Fibroblast of villous mesenchyme (primary cell): Measurements from ENCODE around the gene KYAT1. TPM values are rescaled to one million over a fixed set of nuclear protein-coding genes. Genes with fewer than 3 reads are reported as not detected.

ENCODE experiments used
- DNase-seq: peaks from one replicate; pipeline ENCODE4 v3.0.0-alpha.2; 2010; ENCODE audit warnings: low read depth
- H3K4me3 ChIP-seq: 2 replicates; pipeline ENCODE4 v1.5.1; 2011; ENCODE audit warnings: low read depth, mild to moderate bottlenecking, low read length
- CTCF ChIP-seq: IDR thresholded peaks from 2 replicates; pipeline ENCODE4 v1.5.1; 2012; ENCODE audit warnings: low read depth, mild to moderate bottlenecking, low read length; ENCODE audit not compliant: insufficient read depth
- total RNA-seq: library from RNA; depleted of rRNA; stranded (reverse); fragments of >200 nt; gene quantifications from 2 replicates; pipeline ENCODE4 v1.2.3, GENCODE V29; 2012

KYAT1 gene
- 6.8 and 11.2 TPM in 2 replicates for total RNA-seq

- no peak for TF ChIP-seq CTCF
- peak within 1 kb of the TSS; percentile 94 for H3K4me3 ChIP-seq
- DNase-seq: peak; percentile 95
These were observed at the start of gene KYAT1, which contains the start of gene LRRC8A for GRCh38 chr9:128881884-128882676. KYAT1 (minus strand) TSS chr9:128881950; CDS start chr9:128845405, 36,545 bp downstream. LRRC8A (plus strand) TSS chr9:128882133; CDS start chr9:128907165, 25,032 bp downstream.

- no peak for TF ChIP-seq CTCF
- no peak for DNase-seq
- H3K4me3 ChIP-seq: no peak overlapping the region
These were observed 47.8 kb upstream of the KYAT1 start for GRCh38 chr9:128929560-128929959.

- DNase-seq: no peak
- TF ChIP-seq CTCF: no peak
These were observed 46.9 kb upstream of the KYAT1 start for GRCh38 chr9:128928624-128929023.

GRCh38 chr9:128927731-128928411, 46.1 kb upstream of the KYAT1 start:
- DNase-seq: peak; percentile 54
- TF ChIP-seq CTCF: peak; percentile 88
- no peak overlapping the region for H3K4me3 ChIP-seq

More at GRCh38 chr9:128928624-128929023, 46.9 kb upstream of the KYAT1 start:
- H3K4me3 ChIP-seq: no peak overlapping the region

- DNase-seq: no peak
- TF ChIP-seq CTCF: no peak
- H3K4me3 ChIP-seq: no peak overlapping the region
These were observed 41.7 kb upstream of the KYAT1 start for GRCh38 chr9:128923493-128923883.

- peak; percentile 97 for DNase-seq
- peak; percentile 21 for TF ChIP-seq CTCF
- peak overlapping the region; percentile 72 for H3K4me3 ChIP-seq
These were observed 40.4 kb upstream of the KYAT1 start for GRCh38 chr9:128921881-128922763.
